Measurements from ENCODE around the gene CLCN2.

DNA sequence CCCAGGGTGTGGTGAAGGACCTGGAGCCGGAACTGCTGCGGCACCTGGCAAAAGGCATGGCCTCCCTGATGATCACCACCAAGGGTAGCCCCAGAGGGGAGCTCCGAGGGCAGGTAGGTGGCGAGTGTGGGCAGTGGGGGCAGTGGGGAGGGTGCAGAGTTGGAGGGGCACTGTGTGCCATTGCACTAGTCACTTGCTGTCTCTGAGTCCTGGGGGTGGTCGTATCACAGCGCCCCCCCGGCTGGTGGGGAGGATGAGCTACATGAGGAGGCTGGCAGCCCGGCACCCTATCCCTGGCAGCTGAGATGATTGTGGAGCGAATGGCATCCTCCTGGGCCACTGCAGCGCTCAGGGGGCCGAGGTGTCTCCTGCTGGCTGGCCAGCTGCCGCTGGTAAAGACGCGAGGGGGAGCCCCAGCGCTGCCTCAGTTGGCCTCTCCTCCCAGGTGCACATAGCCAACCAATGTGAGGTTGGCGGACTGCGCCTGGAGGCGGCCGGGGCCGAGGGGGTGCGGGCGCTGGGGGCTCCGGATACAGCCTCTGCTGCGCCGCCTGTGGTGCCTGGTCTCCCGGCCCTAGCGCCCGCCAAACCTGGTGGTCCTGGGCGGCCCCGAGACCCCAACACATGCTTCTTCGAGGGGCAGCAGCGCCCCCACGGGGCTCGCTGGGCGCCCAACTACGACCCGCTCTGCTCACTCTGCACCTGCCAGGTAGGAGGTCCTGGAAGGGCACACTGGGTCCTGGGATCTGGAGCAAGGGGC lies 24.8 kb upstream of the CLCN2 start:
- no peak for TF ChIP-seq POLR2A (IDR thresholded peaks at IDR 0.05; ENCODE audit: low read depth, low read length)
- no peak for TF ChIP-seq TAF1 (IDR thresholded peaks at IDR 0.05; ENCODE audit: borderline replicate concordance, low read depth, low read length)
